HG03045 (cell line): ENCODE data around the gene NFIA.

Experiments used
- ATAC-seq: cut with Tn5 transposase; IDR thresholded peaks from one replicate; pipeline ENCODE4 v1.9.1; 2021; ENCODE audit warnings: mild to moderate bottlenecking, moderate library complexity; ENCODE audit not compliant: unreplicated experiment

NFIA gene

GRCh38 chr1:61353797-61354406 is 271.5 kb downstream of the NFIA start:
- no peak for ATAC-seq

- ATAC-seq, result no peak
Observed at GRCh38 chr1:61356016-61356415, 273.7 kb downstream of the NFIA start.

GRCh38 chr1:61356995-61357394 is 274.6 kb downstream of the NFIA start:
- no peak for ATAC-seq

GRCh38 chr1:61357539-61357938 is 275.2 kb downstream of the NFIA start:
- no peak for ATAC-seq

- ATAC-seq, result no peak
Observed at GRCh38 chr1:61358770-61359455, 276.6 kb downstream of the NFIA start.

- ATAC-seq, result no peak
Observed at GRCh38 chr1:61361931-61362330, 279.6 kb downstream of the NFIA start.

GRCh38 chr1:61362351-61362750 is 280.0 kb downstream of the NFIA start:
- ATAC-seq, result no peak

GRCh38 chr1:61368366-61368765 is 286.0 kb downstream of the NFIA start:
- ATAC-seq, result no peak

GRCh38 chr1:61368876-61369275 is 286.5 kb downstream of the NFIA start:
- no peak for ATAC-seq

- ATAC-seq, result no peak
Observed at GRCh38 chr1:61370177-61370912, 288.0 kb downstream of the NFIA start.

GRCh38 chr1:61370913-61371279 is 288.5 kb downstream of the NFIA start:
- ATAC-seq, result no peak

- ATAC-seq, result no peak
Observed at GRCh38 chr1:61372944-61373343, 290.6 kb downstream of the NFIA start.

GRCh38 chr1:61374156-61374555 is 291.8 kb downstream of the NFIA start:
- ATAC-seq, result no peak

- no peak for ATAC-seq
Observed at GRCh38 chr1:61375082-61375880, 292.9 kb downstream of the NFIA start.

- ATAC-seq, result no peak
Observed at GRCh38 chr1:61376151-61376550, 293.8 kb downstream of the NFIA start.

- ATAC-seq, result no peak
Observed at GRCh38 chr1:61377242-61377958, 295.0 kb downstream of the NFIA start.

GRCh38 chr1:61378494-61379180 is 296.3 kb downstream of the NFIA start:
- ATAC-seq, result no peak

- no peak for ATAC-seq
Observed at GRCh38 chr1:61379693-61380092, 297.3 kb downstream of the NFIA start.

- ATAC-seq, result no peak
Observed at GRCh38 chr1:61380561-61380960, 298.2 kb downstream of the NFIA start.

GRCh38 chr1:61386323-61386722 is 304.0 kb downstream of the NFIA start:
- no peak for ATAC-seq
